ENCODE measurements around the gene R3HDM4.

R3HDM4 gene

DNA sequence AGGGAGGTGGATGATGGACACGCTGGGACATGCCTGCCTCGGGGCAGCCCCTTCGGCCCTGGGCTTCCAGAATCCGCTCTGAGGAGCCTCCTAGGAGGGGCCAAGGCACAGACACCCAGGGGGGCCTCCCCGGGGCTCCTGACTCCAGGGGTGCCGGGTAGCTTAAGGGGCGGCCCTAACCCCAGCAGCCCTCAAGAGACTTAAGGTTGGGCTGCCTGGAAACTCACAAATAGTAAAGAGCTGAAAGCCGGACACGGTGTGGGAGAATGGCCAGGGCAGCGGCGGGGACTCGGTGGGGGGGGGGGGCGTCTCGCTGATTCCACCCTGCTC lies 20.5 kb upstream of the R3HDM4 start:
- Histone ChIP-seq H3K27me3 (no peaks in the 10 kb centered on the region), H3K27ac (no peak overlapping the region), H3K36me3 (no peaks in the 10 kb centered on the region), H3K4me1 (peaks cover 0 to 32% (median 23%) of the 10 kb centered on the region in 4 donors), H3K4me3 (no peak overlapping the region), H3K9me3 (no peaks in the 10 kb centered on the region)
- intact Hi-C loops (cut with DNase I; ENCODE audit: low total_unique reads): no loop called here
- no peak for DNase-seq
- TF ChIP-seq, protein P1, sequence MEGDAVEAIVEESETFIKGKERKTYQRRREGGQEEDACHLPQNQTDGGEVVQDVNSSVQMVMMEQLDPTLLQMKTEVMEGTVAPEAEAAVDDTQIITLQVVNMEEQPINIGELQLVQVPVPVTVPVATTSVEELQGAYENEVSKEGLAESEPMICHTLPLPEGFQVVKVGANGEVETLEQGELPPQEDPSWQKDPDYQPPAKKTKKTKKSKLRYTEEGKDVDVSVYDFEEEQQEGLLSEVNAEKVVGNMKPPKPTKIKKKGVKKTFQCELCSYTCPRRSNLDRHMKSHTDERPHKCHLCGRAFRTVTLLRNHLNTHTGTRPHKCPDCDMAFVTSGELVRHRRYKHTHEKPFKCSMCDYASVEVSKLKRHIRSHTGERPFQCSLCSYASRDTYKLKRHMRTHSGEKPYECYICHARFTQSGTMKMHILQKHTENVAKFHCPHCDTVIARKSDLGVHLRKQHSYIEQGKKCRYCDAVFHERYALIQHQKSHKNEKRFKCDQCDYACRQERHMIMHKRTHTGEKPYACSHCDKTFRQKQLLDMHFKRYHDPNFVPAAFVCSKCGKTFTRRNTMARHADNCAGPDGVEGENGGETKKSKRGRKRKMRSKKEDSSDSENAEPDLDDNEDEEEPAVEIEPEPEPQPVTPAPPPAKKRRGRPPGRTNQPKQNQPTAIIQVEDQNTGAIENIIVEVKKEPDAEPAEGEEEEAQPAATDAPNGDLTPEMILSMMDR (IDR thresholded peaks at IDR 0.05): no peak

DNA sequence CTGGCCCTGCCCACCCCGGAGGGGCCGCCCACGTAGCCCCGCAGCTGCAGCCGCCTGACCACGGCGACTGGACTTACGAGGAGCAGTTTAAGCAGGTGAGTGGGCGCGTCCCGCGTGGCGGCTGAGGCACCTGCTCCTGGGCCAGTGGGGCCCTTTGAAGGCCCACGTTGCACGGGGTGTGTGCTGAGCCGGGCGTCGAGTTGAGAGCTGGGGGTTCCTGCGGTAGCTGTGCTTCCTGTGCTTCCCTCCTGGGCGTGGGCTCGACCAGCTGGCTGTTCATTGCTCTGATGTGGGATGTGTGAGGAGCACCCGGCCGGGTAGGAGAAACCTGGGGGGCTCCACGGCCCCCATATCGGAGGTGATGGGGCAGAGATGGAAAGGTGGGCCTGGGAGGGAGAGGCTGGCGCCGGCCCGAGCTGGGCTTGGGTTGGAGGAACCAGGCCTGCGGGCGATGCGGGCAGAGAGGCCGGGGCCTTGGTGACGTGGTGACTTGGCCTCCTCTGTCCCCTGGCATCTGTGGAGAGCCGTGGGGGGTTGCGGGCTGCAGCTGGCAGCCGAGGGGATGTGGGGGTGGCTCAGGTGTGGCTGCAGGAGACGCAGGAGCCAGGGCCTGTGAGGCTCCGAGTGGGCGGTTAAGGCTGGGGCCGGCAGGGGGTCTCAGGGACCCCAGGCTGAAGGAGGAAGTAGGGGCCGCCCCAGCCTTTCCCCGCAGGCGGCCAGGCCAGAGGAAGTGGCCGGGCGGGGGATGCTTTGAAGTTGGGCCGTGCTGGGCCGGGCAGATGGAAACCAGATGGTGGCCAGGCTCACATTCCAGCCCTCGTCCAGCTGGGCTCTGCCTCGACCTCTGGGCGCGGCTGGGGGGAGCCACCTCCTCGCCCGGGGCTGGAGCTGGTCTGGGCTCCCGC lies 19.9 kb upstream of the R3HDM4 start:
- no peak overlapping the region for H3K4me3 ChIP-seq
- intact Hi-C loops (cut with DNase I; ENCODE audit: low total_unique reads): no loop called here
- TF ChIP-seq, protein P1 (IDR thresholded peaks at IDR 0.05): no peak
- H3K36me3 ChIP-seq: no peaks in the 10 kb centered on the region
- H3K27ac ChIP-seq: no peak overlapping the region
- H3K27me3 ChIP-seq: no peaks in the 10 kb centered on the region
- peak in 1 of 2 donors; percentile 50 for DNase-seq
- peaks cover 0 to 32% (median 23%) of the 10 kb centered on the region in 4 donors for H3K4me1 ChIP-seq
- no peaks in the 10 kb centered on the region for H3K9me3 ChIP-seq

DNA sequence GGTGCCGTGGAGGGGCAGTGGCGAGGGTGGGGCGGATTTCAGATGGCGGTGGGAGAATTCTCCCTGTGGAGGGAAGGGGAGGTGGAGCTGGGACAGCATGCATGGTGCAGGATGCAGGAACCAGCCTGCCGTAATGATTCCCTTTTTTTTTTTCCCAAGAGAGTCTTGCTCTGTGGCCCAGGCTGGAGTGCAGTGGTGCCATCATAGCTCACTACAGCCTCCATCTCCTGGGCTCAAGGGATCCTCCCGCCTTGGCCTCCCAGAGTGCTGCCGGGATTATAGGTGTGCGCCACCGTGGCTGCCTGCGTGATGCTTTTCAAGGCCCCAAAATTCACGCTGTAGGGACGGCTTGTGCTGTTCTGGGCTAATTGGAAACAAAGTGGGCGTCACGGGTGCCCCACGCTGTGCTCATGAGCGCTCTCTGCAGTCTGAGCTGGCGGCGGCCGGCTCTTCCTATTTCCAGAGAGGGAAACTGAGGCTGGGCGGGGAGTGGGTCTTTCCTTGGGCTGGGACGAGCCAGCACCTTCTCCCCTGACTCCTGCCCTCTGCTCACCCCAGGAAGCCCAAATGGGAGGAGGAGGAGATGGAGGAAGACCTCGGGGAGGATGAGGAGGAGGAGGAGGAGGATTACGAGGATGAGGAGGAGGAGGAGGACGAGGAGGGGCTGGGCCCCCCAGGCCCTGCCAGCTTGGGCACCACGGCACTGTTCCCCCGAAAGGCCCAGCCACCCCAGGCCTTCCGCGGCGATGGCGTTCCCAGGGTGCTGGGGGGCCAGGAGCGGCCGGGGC lies 19.0 kb upstream of the R3HDM4 start:
- no peaks in the 10 kb centered on the region for H3K36me3 ChIP-seq
- H3K9me3 ChIP-seq: no peaks in the 10 kb centered on the region
- no peak for DNase-seq
- H3K27me3 ChIP-seq: no peaks in the 10 kb centered on the region
- intact Hi-C loops (cut with DNase I; ENCODE audit: low total_unique reads): no loop called here
- TF ChIP-seq, protein P1 (IDR thresholded peaks at IDR 0.05): no peak
- H3K27ac ChIP-seq: no peak overlapping the region
- peaks cover 0 to 38% (median 30%) of the 10 kb centered on the region in 4 donors for H3K4me1 ChIP-seq
- no peak overlapping the region for H3K4me3 ChIP-seq

DNA sequence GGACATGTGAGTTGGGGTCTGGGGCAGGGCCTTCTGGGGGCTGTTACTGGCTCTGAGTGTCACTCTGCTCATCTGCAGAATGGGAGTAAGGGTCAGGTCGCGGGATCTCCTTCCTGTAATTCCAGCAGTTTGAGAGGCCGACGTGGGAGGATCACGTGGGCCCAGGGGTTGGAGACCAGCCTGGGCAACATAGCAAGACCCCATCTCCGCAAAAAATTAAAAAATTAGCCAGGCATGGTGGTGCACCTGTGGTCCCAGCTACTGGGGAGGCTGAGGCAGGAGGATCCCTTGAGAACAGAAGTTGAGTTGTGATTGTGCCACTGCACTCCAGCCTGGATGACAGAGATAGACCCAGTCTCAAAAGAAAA lies 16.9 kb upstream of the R3HDM4 start:
- Histone ChIP-seq H3K4me3 (no peak overlapping the region), H3K27me3 (no peaks in the 10 kb centered on the region), H3K9me3 (no peaks in the 10 kb centered on the region), H3K4me1 (peaks cover 0 to 48% (median 31%) of the 10 kb centered on the region in 4 donors), H3K36me3 (no peaks in the 10 kb centered on the region), H3K27ac (no peak overlapping the region)
- TF ChIP-seq, protein P1 (IDR thresholded peaks at IDR 0.05): no peak
- intact Hi-C loops (cut with DNase I; ENCODE audit: low total_unique reads): loop anchor here (10.0 kb wide), 1 partner anchor 175 kb away; the partner anchor contains the start of gene GPX4
- DNase-seq: no peak

DNA sequence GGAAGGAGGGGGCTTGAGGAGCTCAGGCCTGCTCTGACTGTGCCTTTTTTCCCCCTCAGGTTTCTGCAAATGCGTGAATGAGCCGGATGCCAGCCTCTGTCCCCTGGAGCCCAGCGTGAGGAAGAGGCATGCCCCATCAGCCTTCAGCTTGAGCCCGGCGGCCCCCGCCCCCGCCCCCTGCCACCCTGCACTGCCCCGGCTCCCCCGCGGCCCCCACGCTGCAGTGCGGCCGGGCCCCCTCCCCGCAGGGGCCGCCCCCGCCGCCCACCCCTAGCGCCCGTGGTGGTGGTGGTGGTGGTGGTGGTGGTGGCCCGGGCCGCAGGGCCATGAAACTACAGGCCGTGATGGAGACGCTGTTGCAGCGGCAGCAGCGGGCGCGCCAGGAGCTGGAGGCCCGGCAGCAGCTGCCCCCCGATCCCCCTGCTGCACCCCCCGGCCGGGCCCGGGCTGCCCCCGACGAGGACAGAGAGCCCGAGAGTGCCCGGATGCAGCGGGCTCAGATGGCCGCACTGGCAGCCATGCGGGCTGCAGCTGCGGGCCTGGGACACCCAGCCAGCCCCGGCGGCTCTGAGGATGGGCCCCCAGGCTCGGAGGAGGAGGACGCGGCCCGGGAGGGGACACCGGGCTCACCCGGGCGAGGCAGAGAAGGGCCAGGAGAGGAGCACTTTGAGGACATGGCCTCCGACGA lies 16.3 kb upstream of the R3HDM4 start:
- DNase-seq: no peak
- Histone ChIP-seq H3K4me1 (peaks cover 0 to 47% (median 31%) of the 10 kb centered on the region in 4 donors), H3K4me3 (no peak overlapping the region), H3K36me3 (no peaks in the 10 kb centered on the region), H3K27me3 (peaks cover 0 to 5% of the 10 kb centered on the region in 2 donors), H3K27ac (no peak overlapping the region), H3K9me3 (no peaks in the 10 kb centered on the region)
- intact Hi-C loops (cut with DNase I; ENCODE audit: low total_unique reads): loop anchor here (10.0 kb wide), 1 partner anchor 175 kb away; the partner anchor contains the start of gene GPX4
- TF ChIP-seq, protein P1 (IDR thresholded peaks at IDR 0.05): no peak

Data from tibial artery (tissue), 4 donors.